AG09319 (cell line): ENCODE measurements around the gene ZNF710.

Experiments
- DNase-seq: peaks from one replicate; pipeline ENCODE4 v3.0.0-alpha.2; 2010; ENCODE audit warnings: low read depth; ENCODE audit errors: extremely low read depth
- CTCF ChIP-seq: IDR thresholded peaks from 2 replicates; pipeline ENCODE4 v1.5.1; 2011; ENCODE audit warnings: low read depth, mild to moderate bottlenecking, inconsistent platforms, low read length, moderate library complexity

The ZNF710 gene

GRCh38 chr15:89998141-89998661 lies 2.9 kb upstream of the ZNF710 start:
- no peak for TF ChIP-seq CTCF
- no peak for DNase-seq

- DNase-seq: no peak
- TF ChIP-seq CTCF: no peak
Observed at GRCh38 chr15:89998923-89999675, 2.0 kb upstream of the ZNF710 start.

GRCh38 chr15:89999676-90000185 lies 1.4 kb upstream of the ZNF710 start:
- TF ChIP-seq CTCF: no peak; the same call in 1 of the 2 replicates
- DNase-seq: no peak

GRCh38 chr15:90000186-90001001 lies 730 bp upstream of the ZNF710 start:
- no peak for DNase-seq
- no peak for TF ChIP-seq CTCF

GRCh38 chr15:90001683-90002427 lies 731 bp downstream of the ZNF710 start:
- no peak for DNase-seq
- no peak for TF ChIP-seq CTCF

GRCh38 chr15:90002428-90002844 lies 1.3 kb downstream of the ZNF710 start:
- DNase-seq: no peak
- TF ChIP-seq CTCF: no peak
